ENCODE measurements around the gene UBASH3A.

Gene UBASH3A

DNA sequence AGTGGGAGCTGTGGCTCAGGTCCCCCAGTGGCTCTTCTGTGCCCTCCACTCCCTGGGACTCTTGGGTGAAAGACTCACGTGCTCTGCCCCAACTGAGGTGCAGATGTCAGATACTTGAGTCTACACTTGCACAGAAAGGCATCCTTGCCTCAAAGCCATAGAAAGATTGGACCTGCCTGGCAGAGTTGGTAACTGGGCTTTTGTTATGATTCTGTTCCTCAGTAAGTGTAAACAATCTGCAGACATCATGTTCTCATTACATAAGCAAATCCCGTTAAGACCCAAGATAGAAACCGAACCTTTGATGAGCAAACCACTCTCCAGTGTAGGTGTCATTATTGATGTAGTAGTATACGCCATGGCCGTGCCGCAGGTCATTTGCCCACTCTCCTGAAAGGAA lies 82.4 kb downstream of the UBASH3A start:
- no peaks in the 10 kb centered on the region for H3K4me1 ChIP-seq (ENCODE audit: control insufficient read depth, insufficient read depth, low read length)
- no peaks in the 10 kb centered on the region for H3K9me3 ChIP-seq (ENCODE audit: control insufficient read depth, insufficient read depth, low read depth, low read length)
- no peak overlapping the region for H3K27ac ChIP-seq (ENCODE audit: extremely low read depth, low read depth, low read length)
- TF ChIP-seq MEIS1 (CRISPR knock-in tag; IDR thresholded peaks at IDR 0.05; ENCODE audit: borderline replicate concordance) (no peak), MYNN (tag by site-specific recombination; IDR thresholded peaks at IDR 0.05; ENCODE audit: borderline replicate concordance) (no peak), ZNF423 (tag by site-specific recombination; IDR thresholded peaks at IDR 0.05) (no peak), ZNF10 (tag by site-specific recombination; IDR thresholded peaks at IDR 0.05) (no peak), ZNF529 (tag by site-specific recombination; IDR thresholded peaks at IDR 0.05; ENCODE audit: insufficient replicate concordance) (no peak), REPIN1 (tag by site-specific recombination; IDR thresholded peaks at IDR 0.05; ENCODE audit: low read depth) (no peak), YY1 (tag by site-specific recombination; IDR thresholded peaks at IDR 0.05) (no peak), ZNF555 (tag by site-specific recombination; conservative IDR thresholded peaks at IDR 0.05) (no peak), ZNF549 (tag by site-specific recombination; IDR thresholded peaks at IDR 0.05) (no peak), ZNF19 (tag by site-specific recombination; IDR thresholded peaks at IDR 0.05; ENCODE audit: low read depth) (no peak)
- TF ChIP-seq, protein P1, sequence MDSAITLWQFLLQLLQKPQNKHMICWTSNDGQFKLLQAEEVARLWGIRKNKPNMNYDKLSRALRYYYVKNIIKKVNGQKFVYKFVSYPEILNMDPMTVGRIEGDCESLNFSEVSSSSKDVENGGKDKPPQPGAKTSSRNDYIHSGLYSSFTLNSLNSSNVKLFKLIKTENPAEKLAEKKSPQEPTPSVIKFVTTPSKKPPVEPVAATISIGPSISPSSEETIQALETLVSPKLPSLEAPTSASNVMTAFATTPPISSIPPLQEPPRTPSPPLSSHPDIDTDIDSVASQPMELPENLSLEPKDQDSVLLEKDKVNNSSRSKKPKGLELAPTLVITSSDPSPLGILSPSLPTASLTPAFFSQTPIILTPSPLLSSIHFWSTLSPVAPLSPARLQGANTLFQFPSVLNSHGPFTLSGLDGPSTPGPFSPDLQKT (IDR thresholded peaks at IDR 0.05; ENCODE audit: borderline replicate concordance, low read depth, low read length), result no peak
- TF ChIP-seq, protein P2, sequence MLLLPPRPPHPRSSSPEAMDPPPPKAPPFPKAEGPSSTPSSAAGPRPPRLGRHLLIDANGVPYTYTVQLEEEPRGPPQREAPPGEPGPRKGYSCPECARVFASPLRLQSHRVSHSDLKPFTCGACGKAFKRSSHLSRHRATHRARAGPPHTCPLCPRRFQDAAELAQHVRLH (tag by site-specific recombination; IDR thresholded peaks at IDR 0.05), result no peak
- no peaks in the 10 kb centered on the region for H3K36me3 ChIP-seq (ENCODE audit: control insufficient read depth in 2 of 2, insufficient read depth in 1 of 2, low read length in 2 of 2)
- CTCF ChIA-PET, result interaction anchor here (0.6 kb wide), 1 partner anchor 306 kb away, joined by 4 read pairs; no protein-coding TSS in a partner anchor
- POLR2A ChIA-PET, result no interaction called here
- H3K4me3 ChIP-seq (ENCODE audit: low read depth, low read length), result no peak overlapping the region

DNA sequence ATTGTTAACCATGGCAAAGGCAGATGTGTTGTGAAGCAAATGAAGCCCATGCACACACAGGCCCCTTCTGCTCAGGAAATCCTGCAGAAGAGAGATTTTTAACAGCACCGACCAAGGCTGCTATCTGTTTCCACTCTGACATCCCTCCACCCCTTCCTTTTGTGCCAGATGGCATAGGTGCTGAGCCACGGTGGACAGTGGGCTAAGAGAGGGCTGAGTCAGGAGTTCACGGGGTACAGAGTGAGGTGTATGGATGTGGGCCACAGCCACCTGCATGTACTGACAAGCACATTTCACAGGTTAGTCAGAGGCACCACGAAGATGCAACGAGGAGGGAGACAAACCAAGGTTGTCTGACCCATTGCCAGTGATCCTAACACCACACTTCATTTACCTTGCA lies 82.8 kb downstream of the UBASH3A start:
- H3K4me1 ChIP-seq (ENCODE audit: control insufficient read depth, insufficient read depth, low read length), result no peaks in the 10 kb centered on the region
- H3K9me3 ChIP-seq (ENCODE audit: control insufficient read depth, insufficient read depth, low read depth, low read length), result no peaks in the 10 kb centered on the region
- no peak for TF ChIP-seq HOXA7 (CRISPR knock-in tag; IDR thresholded peaks at IDR 0.05; ENCODE audit: borderline replicate concordance)
- TF ChIP-seq KLF7 (tag by site-specific recombination; IDR thresholded peaks at IDR 0.05; ENCODE audit: borderline replicate concordance), result no peak
- no peak for TF ChIP-seq ZBTB1 (tag by site-specific recombination; IDR thresholded peaks at IDR 0.05)
- TF ChIP-seq ZNF350 (tag by site-specific recombination; IDR thresholded peaks at IDR 0.05), result no peak
- TF ChIP-seq ZNF423 (tag by site-specific recombination; IDR thresholded peaks at IDR 0.05), result no peak
- TF ChIP-seq, protein P3, sequence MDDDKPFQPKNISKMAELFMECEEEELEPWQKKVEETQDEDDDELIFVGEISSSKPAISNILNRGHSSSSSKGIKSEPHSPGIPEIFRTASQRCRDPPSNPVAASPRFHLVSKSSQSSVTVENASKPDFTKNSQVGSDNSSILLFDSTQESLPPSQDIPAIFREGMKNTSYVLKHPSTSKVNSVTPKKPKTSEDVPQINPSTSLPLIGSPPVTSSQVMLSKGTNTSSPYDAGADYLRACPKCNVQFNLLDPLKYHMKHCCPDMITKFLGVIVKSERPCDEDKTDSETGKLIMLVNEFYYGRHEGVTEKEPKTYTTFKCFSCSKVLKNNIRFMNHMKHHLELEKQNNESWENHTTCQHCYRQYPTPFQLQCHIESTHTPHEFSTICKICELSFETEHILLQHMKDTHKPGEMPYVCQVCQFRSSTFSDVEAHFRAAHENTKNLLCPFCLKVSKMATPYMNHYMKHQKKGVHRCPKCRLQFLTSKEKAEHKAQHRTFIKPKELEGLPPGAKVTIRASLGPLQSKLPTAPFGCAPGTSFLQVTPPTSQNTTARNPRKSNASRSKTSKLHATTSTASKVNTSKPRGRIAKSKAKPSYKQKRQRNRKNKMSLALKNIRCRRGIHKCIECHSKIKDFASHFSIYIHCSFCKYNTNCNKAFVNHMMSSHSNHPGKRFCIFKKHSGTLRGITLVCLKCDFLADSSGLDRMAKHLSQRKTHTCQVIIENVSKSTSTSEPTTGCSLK (tag by site-specific recombination; IDR thresholded peaks at IDR 0.05), result no peak
- TF ChIP-seq TCF7L2 (IDR thresholded peaks at IDR 0.05; ENCODE audit: borderline replicate concordance, low read depth, low read length), result no peak
- TF ChIP-seq ZNF133 (tag by site-specific recombination; IDR thresholded peaks at IDR 0.05), result no peak
- no peak for TF ChIP-seq ZNF837 (tag by site-specific recombination; IDR thresholded peaks at IDR 0.05)
- TF ChIP-seq ZNF549 (tag by site-specific recombination; IDR thresholded peaks at IDR 0.05), result no peak
- TF ChIP-seq ZNF660 (tag by site-specific recombination; IDR thresholded peaks at IDR 0.05), result no peak
- no peak for TF ChIP-seq ZNF114 (tag by site-specific recombination; IDR thresholded peaks at IDR 0.05)
- TF ChIP-seq ZNF184 (tag by site-specific recombination; IDR thresholded peaks at IDR 0.05), result no peak
- no peak for TF ChIP-seq ZNF2 (tag by site-specific recombination; IDR thresholded peaks at IDR 0.05)
- TF ChIP-seq ZNF292 (tag by site-specific recombination; IDR thresholded peaks at IDR 0.05; ENCODE audit: borderline replicate concordance, low read depth), result no peak
- TF ChIP-seq ZNF214 (tag by site-specific recombination; IDR thresholded peaks at IDR 0.05; ENCODE audit: borderline replicate concordance), result no peak
- TF ChIP-seq GLIS2 (tag by site-specific recombination; IDR thresholded peaks at IDR 0.05), result no peak
- no peak for TF ChIP-seq SCRT2 (tag by site-specific recombination; IDR thresholded peaks at IDR 0.05)
- no peak for TF ChIP-seq ZNF175 (tag by site-specific recombination; IDR thresholded peaks at IDR 0.05)
- TF ChIP-seq, protein P4, sequence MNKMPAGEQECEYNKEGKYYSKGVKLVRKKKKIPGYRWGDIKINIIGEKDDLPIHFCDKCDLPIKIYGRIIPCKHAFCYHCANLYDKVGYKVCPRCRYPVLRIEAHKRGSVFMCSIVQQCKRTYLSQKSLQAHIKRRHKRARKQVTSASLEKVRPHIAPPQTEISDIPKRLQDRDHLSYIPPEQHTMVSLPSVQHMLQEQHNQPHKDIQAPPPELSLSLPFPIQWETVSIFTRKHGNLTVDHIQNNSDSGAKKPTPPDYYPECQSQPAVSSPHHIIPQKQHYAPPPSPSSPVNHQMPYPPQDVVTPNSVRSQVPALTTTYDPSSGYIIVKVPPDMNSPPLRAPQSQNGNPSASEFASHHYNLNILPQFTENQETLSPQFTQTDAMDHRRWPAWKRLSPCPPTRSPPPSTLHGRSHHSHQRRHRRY (tag by site-specific recombination; IDR thresholded peaks at IDR 0.05), result no peak
- ChIA-PET POLR2A (no interaction called here), CTCF (interaction anchor here (0.6 kb wide), 1 partner anchor 306 kb away, joined by 4 read pairs; no protein-coding TSS in a partner anchor)
- no peaks in the 10 kb centered on the region for H3K36me3 ChIP-seq (ENCODE audit: control insufficient read depth in 2 of 2, insufficient read depth in 1 of 2, low read length in 2 of 2)
- no peak overlapping the region for H3K4me3 ChIP-seq (ENCODE audit: low read depth, low read length)
- H3K27ac ChIP-seq (ENCODE audit: extremely low read depth, low read depth, low read length), result no peak overlapping the region
